Subcutaneous adipose tissue (tissue), 4 donors: Measurements from ENCODE around the gene SSTR1. TPM values are rescaled to one million over a fixed set of nuclear protein-coding genes. Genes with fewer than 3 reads are reported as not detected.

Experiments used
- total RNA-seq, 4 donors: library from RNA; depleted of rRNA; stranded (reverse); fragments of >200 nt; gene quantifications; one replicate each; pipeline ENCODE4 v1.1.0, GENCODE V29; 2016
- TF ChIP-seq, protein P1 (sequence below): fragments of 450-650 bp; IDR thresholded peaks from one replicate; pipeline ENCODE4 v1.5.1; 2016; ENCODE audit warnings: low read depth, mild to moderate bottlenecking, control low read depth, antibody characterized with exemption, moderate library complexity

Gene SSTR1
- total RNA-seq, 4 donors from 2014 or later, result 0.17 to 0.94 TPM; not detected in 2

DNA sequence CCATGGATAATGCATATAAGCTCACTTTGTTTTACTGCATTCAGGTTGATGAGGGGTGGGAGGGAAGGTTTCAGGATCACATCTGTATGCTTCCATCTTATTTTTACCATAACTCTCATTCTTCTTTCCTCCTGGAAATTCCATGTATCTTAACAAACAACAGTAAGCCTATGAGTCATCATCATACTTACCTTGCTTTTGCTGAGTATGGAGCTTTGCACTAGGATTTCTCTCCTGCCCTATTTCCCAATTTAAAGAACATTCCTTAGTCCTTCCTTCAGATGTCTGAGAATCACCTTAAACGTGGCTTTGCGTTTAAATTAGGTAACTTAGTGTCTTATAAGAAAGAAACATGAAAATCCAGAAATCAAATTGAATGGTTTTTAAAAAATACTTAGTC is 49.8 kb downstream of the SSTR1 start:
- TF ChIP-seq, protein P1, sequence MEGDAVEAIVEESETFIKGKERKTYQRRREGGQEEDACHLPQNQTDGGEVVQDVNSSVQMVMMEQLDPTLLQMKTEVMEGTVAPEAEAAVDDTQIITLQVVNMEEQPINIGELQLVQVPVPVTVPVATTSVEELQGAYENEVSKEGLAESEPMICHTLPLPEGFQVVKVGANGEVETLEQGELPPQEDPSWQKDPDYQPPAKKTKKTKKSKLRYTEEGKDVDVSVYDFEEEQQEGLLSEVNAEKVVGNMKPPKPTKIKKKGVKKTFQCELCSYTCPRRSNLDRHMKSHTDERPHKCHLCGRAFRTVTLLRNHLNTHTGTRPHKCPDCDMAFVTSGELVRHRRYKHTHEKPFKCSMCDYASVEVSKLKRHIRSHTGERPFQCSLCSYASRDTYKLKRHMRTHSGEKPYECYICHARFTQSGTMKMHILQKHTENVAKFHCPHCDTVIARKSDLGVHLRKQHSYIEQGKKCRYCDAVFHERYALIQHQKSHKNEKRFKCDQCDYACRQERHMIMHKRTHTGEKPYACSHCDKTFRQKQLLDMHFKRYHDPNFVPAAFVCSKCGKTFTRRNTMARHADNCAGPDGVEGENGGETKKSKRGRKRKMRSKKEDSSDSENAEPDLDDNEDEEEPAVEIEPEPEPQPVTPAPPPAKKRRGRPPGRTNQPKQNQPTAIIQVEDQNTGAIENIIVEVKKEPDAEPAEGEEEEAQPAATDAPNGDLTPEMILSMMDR, result no peak

DNA sequence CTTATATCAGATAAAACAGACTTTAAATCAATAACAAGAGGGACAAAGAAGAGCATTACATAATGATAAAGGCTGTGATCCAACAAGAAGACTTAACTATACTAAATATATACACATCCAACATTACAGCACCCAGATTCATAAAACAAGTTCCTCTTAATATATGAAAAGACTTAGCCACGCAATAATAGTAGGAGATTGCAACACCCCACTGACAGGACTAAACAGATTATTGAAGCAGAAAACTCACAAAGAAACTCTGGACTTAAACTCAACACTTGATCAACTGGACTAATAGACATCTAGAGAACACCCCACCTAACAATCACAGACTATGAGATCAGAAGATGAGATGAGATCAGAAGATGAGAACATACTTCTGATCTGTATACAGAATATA is 53.9 kb downstream of the SSTR1 start:
- TF ChIP-seq, protein P1, result no peak

Other genes starting within 250 kb of the SSTR1 start
- 100 to 1,000 TPM in 1 of 4 donors, 10 to 100 TPM in 3; 11.4 to 101 (median 27.5) TPM for gene CLEC14A, start 48.2 kb downstream of the SSTR1 start, total RNA-seq